ENCODE data around the gene KRTAP10-5.
"Not testable (repeated sequence)": the region's sequence is repeated elsewhere in the genome, so short reads cannot be mapped to it uniquely, and the experiment has no call there.

The KRTAP10-5 gene

DNA sequence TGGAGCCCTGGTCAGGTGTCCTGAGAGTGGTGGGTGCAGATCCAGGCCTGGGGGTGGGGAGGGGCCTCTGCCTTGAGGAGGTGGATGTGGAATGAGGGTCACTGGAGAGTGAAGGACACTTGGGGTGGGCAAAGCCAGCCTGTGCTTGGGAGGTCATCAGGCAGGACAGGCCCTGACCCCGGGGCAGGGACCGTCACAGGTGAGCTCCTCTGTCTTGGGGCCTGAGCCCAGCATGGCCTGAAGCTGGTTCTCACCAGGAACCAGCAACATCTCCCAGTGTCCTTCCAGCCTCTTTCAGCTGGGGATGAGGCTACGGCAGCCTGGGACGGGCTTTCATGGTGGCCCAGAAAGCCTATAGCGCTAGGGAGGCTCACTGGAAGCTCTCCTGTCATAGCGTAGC is 28.3 kb downstream of the KRTAP10-5 start:
- Histone ChIP-seq H3K36me3 (no peaks in the 10 kb centered on the region), H3K27me3 (peaks cover 22% of the 10 kb centered on the region), H3K4me1 (ENCODE audit: control insufficient read depth in 1 of 2, insufficient read depth in 1 of 2, low read depth in 1 of 2, low read length in 1 of 2) (peaks cover 26 to 32% of the 10 kb centered on the region in 2 experiments), H3K27ac (no peak overlapping the region), H3K4me3 (ENCODE audit: low read depth in 1 of 2, low read length in 1 of 2) (no peak overlapping the region), H3K9me3 (no peaks in the 10 kb centered on the region)
- TF ChIP-seq, protein P1, sequence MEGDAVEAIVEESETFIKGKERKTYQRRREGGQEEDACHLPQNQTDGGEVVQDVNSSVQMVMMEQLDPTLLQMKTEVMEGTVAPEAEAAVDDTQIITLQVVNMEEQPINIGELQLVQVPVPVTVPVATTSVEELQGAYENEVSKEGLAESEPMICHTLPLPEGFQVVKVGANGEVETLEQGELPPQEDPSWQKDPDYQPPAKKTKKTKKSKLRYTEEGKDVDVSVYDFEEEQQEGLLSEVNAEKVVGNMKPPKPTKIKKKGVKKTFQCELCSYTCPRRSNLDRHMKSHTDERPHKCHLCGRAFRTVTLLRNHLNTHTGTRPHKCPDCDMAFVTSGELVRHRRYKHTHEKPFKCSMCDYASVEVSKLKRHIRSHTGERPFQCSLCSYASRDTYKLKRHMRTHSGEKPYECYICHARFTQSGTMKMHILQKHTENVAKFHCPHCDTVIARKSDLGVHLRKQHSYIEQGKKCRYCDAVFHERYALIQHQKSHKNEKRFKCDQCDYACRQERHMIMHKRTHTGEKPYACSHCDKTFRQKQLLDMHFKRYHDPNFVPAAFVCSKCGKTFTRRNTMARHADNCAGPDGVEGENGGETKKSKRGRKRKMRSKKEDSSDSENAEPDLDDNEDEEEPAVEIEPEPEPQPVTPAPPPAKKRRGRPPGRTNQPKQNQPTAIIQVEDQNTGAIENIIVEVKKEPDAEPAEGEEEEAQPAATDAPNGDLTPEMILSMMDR (IDR thresholded peaks at IDR 0.05), result no peak

DNA sequence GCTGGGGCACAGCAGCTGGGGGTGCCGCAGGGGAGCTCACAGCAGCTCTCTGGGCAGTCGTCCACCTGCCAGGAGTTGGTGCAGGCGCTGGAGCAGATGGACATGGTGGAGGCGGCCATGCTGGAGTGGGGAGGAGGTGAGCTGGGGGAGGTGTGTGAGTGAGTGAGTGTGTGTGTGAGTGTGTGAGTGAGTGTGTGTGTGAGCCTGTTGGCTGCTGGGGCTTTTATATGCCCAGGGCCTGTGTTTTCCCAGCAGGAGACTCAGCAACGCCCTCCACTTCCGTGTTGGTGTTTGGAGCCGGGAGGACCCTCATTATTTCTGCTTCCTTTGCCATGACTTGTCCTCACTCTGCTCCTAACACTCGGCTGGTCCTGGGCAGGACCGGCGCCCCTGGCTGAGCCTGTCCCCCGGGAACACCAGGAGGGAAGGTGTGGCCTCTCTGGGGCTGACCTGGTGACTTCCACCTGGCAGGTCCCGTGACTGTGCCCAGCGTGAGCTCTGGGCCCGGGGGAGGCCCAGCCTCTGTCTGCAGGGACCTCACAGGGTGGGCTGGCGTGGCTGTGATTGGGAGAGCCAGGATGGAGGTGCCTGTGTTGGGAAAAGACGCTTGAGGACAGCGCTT is 29.0 kb downstream of the KRTAP10-5 start, which contains the start of gene KRTAP10-2:
Gene KRTAP10-2 (minus strand): TSS at position 166 of the 622 bp plus-strand sequence. CDS start 47 bp downstream, at position 119.
- Histone ChIP-seq H3K4me1 (ENCODE audit: control insufficient read depth in 1 of 2, insufficient read depth in 1 of 2, low read depth in 1 of 2, low read length in 1 of 2) (peaks cover 33 to 39% of the 10 kb centered on the region in 2 experiments), H3K4me3 (ENCODE audit: low read depth in 1 of 2, low read length in 1 of 2) (no peak within 1 kb of the TSS), H3K27ac (no peak within 1 kb of the TSS), H3K9me3 (no peaks in the 10 kb centered on the region), H3K36me3 (no peaks in the 10 kb centered on the region), H3K27me3 (peaks cover 17% of the 10 kb centered on the region)
- TF ChIP-seq, protein P1 (IDR thresholded peaks at IDR 0.05), result no peak

- H3K27me3 ChIP-seq, result peaks cover 10% of the 10 kb centered on the region
- peaks cover 34 to 45% of the 10 kb centered on the region in 2 experiments for H3K4me1 ChIP-seq (ENCODE audit: control insufficient read depth in 1 of 2, insufficient read depth in 1 of 2, low read depth in 1 of 2, low read length in 1 of 2)
- TF ChIP-seq, protein P1 (IDR thresholded peaks at IDR 0.05), result no peak
- no peaks in the 10 kb centered on the region for H3K36me3 ChIP-seq
- H3K4me3 ChIP-seq (ENCODE audit: low read depth in 1 of 2, low read length in 1 of 2), result no peak overlapping the region
- H3K27ac ChIP-seq, result no peak overlapping the region
- H3K9me3 ChIP-seq, result no peaks in the 10 kb centered on the region
These were observed 29.6 kb downstream of the KRTAP10-5 start for GRCh38 chr21:44550807-44551206.

DNA sequence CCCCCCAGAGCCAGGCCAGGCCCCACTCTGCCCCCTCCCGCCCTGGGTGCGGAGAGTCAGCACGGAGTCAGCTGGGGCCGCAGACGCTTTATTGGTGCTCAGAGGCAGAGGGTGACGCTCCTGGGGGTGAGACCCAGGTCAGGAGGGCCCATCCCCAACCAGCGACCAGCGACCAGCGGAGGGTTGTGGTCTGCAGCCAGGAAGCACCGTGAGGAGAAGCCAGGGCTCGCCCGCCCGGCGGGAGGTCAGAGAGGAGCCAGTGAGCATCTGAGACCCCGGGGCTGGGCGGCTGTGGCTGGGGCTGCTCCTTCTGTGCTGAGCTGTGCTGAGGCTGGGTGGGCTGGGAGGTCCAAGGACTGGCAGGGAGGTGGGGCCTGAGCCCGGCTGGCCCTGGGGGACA is 30.1 kb downstream of the KRTAP10-5 start:
- H3K9me3 ChIP-seq, H3K27me3 ChIP-seq: not testable (repeated sequence)
- peaks cover 34 to 45% of the 10 kb centered on the region in 2 experiments for H3K4me1 ChIP-seq (ENCODE audit: control insufficient read depth in 1 of 2, insufficient read depth in 1 of 2, low read depth in 1 of 2, low read length in 1 of 2)

GRCh38 chr21:44549525-44550211 is 30.7 kb downstream of the KRTAP10-5 start:
- no peak overlapping the region for H3K27ac ChIP-seq
- H3K4me1 ChIP-seq (ENCODE audit: control insufficient read depth in 1 of 2, insufficient read depth in 1 of 2, low read depth in 1 of 2, low read length in 1 of 2), result peaks cover 34 to 46% of the 10 kb centered on the region in 2 experiments
- peaks cover 7% of the 10 kb centered on the region for H3K27me3 ChIP-seq
- H3K9me3 ChIP-seq, result no peaks in the 10 kb centered on the region
- TF ChIP-seq, protein P1 (IDR thresholded peaks at IDR 0.05), result no peak
- no peak overlapping the region for H3K4me3 ChIP-seq (ENCODE audit: low read depth in 1 of 2, low read length in 1 of 2)
- H3K36me3 ChIP-seq, result no peaks in the 10 kb centered on the region

More for the DNA sequence above, 30.1 kb downstream of the KRTAP10-5 start:
- not testable (repeated sequence) for H3K36me3 ChIP-seq; H3K27ac ChIP-seq; H3K4me3 ChIP-seq (ENCODE audit: low read depth in 1 of 2, low read length in 1 of 2)

GRCh38 chr21:44548922-44549321 is 31.5 kb downstream of the KRTAP10-5 start:
- Histone ChIP-seq H3K4me1 (ENCODE audit: control insufficient read depth in 1 of 2, insufficient read depth in 1 of 2, low read depth in 1 of 2, low read length in 1 of 2) (peaks cover 37 to 53% of the 10 kb centered on the region in 2 experiments), H3K4me3 (ENCODE audit: low read depth in 1 of 2, low read length in 1 of 2) (no peak overlapping the region), H3K27ac (peak overlapping the region; percentile 87), H3K9me3 (no peaks in the 10 kb centered on the region), H3K27me3 (peaks cover 4% of the 10 kb centered on the region), H3K36me3 (no peaks in the 10 kb centered on the region)
- TF ChIP-seq, protein P1 (IDR thresholded peaks at IDR 0.05), result no peak

Data from neutrophil (primary cell).